HL-60/S4 treated with retinoic acid at 250 ng/mL for 4 days and 3 days (cell line): ENCODE data around the gene TBCD.

Experiments
- in situ Hi-C: fragments of 300-500 bp; cut with MboI; formaldehyde crosslinking; loops from 2 replicates; pipeline ENCODE4 v1.7.0; 2022; ENCODE audit warnings: low sequenced_read_pairs

The TBCD gene

DNA sequence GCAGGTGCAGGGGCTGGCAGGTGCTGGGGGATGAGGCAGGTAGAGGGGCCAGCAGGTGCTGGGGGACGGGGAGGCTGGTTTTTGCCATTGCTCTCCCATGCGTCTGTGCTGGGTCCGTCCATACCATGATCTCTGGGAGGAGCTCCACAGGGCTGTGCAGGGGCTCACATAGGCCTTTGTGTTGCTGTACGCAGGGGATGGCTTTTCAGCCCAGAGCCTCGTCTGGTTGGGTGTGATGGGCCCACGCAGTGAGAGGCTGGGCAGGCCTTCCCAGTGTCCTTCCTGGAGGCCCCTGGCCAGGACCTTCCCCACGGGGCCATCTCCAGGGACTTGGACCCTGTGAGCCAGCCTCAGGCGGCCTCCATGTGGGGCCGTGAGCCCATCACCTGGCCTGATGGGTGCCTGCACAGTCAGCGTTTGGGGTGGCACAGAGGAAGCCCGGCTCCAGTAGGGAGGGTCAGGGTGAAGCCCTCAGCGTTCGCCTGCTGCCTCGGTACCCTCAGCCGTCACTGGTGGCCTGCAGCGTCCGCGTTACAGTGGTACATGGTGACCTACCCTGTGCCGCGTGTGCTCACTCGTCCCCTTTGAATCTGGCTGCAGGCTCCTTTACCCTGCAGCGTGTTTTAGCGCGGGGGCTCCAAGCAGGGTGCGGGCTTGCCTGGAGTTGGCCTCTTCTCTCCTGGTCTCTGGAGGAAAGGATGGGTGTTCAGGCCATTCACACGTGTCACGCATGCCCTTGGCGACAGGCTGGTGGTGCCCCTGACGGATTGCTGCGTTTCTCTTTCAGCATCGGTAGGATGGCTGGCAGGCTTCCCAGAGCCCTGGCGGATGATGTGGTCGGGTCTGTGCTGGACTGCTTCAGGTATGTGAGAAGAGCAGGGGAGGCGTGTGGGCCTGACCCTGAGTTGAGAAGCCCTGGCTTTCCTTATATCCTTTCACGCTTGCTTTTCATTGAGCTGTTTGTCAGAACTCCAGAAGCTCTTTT, 57.3 kb downstream of the TBCD start:
- in situ Hi-C loops: no loop called here

DNA sequence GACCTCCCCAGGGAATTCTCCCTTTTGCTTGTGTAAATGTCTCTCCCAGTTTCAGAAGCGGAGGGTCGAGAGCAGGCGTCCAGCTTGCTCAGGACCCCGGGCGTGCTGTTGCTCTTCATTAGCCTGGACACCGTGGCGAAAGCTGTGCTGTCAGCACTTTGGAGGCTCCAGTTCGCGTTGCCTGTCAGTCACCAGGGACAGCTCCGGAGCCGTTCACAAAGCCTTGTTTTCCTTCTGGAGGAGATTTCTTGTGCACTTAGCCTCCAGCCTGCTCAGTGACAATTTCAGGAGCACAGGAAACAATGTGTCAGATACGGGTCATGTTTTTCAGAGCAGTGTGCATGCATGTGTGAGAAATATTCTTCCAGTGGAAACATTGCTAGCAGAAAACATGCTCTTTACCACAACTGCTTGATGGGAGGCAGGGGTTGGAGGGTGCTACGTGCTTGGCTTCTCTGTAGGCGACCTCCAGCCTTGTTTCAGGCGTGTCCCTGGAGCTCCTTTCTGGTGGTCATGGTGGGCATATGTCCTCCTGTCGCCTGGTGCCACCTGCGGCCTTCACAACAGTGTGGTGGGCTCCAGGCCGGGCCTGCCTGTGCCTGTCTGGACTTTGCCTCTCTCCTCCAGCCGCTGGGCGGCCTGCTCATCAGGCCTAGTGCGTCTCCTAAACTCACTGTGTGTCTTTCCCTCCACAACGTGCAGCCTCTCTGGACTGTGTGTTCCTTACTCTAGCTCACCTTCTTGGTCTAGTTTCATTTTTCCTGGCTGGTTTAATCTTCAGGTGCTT, 59.0 kb downstream of the TBCD start:
- in situ Hi-C loops: no loop called here

DNA sequence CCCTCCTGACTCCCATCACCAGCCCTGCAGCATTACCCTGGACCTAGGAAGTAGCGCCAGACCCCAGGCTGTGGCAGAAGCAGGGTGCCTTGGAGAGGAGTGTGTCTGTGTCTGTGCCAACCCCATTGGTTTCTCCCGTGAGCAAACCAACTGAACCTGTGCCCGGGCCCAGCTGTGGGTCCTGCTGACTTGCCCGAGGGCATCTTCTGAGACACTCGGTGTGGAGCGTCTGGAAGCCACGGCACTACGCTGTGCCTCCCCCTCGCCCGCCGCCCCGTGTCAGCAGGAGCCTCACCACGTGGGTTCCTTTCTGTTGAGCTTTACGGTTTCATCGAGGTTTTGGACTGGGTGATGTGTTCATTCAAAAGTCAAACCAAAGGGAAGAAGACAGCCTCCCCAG, 60.2 kb downstream of the TBCD start:
- in situ Hi-C loops: no loop called here

DNA sequence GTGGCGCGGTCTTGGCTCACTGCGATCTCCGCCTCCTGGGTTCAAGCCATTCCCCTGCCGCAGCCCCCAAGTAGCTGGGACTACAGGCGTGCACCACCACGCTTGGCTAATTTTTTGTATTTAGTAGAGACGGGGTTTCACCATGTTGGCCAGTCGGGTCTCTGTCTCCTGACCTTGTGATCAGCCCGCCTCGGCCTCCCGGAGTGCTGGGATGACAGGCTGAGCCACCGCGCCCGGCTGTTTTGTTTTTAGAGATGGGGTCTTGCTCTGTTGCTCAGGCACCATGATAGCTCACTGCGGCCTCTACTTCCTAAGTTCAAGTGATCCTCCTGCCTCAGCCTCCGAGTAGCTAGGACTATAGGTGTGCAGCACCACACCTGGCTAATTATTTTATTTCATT, 60.7 kb downstream of the TBCD start:
- in situ Hi-C loops: no loop called here

DNA sequence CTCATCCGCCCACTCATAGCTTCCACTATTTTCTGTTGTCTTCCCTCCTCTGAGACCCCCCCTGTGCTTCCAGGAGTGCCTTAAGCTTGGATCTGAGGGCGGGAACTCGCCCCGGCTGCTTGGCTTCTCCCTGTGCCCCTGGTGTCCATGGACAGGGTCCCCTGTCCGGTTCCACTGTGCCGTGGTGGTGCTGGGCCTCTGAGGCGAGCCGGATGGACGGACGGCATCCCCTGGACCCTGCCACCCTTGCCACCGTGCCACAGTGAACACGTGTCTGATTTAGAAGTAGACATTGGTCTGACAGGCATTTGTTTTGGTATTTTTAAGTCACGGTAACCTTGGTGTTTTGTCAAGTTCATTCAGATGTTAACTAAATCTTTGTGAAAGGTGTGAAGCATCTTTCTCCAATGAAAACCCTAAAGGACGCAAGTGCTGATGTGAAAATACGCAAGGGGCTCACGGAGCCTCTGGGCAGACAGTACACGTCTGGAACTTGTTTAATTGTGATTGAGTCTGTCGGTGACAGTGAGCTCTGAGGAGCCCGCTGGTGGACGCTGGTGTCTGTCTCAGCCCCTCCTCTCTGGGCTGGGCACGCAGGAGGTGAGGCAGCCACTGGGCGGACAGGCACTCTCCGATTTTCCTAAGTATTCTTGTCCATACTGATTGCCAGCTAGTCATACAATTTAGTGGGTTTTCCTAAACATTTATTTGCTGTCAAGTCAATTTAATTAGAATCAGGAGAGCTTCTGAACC, 61.6 kb downstream of the TBCD start:
- in situ Hi-C loops: no loop called here

DNA sequence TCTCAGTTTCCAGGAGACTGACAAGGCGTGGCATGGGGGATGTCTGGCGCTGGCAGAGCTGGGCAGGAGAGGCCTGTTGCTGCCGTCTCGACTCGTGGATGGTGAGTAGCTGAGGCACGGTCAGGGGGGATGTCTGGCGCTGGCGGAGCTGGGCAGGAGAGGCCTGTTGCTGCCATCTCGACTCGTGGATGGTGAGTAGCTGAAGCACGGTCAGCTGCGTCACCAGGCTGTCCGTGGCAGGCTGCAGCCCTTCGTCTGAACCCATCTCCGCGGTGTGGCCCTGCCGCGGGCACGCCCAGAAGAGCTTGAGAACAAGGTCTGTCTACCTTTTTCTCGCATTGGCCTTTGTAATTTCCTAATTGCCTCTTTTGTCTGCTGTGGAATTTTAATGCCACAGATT, 63.0 kb downstream of the TBCD start:
- in situ Hi-C loops: no loop called here

DNA sequence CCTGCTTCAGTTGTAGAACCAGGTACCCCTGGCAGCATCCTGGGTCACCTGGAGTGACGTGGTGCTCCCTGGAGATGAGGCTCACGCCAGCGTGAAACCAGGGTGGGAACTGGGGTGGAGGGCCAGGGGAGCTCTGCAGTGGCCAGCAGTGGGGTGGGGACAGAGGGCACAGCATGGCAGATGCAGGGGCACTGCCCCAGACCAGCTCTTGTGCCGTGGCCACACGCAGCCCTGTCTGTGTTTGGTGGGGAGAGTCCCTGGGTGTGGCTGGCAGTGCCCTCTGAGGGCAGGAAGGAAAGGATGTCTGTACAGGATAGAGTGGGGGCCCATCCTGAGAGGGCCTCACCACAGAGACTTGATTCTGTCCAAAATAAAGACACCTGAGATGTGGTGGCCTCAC, 63.5 kb downstream of the TBCD start:
- in situ Hi-C loops: no loop called here

DNA sequence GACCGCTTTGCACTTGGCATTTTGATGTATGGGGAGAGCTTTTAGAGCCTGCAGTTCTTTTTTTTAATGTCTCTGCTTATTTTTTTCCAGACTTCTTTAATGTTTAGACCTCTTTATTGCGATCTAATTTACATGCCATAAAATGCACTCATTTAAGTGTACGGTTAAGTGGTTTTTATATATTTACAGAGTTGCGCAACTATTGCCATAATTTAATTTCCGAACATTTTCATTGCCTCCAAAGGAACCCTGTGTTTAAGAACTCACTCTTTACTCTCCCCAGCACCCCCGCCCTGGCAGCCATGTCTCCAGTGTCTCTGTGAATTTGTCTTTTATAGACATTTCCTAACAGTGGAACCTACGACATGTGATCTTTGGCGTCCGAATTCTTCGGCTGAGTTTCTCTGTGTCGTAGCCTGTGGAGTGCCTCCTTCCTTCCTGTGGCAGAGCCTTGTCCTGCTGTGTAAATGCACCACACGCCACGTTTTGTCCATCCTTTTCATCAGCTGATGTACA, 64.0 kb downstream of the TBCD start:
- in situ Hi-C loops: no loop called here

DNA sequence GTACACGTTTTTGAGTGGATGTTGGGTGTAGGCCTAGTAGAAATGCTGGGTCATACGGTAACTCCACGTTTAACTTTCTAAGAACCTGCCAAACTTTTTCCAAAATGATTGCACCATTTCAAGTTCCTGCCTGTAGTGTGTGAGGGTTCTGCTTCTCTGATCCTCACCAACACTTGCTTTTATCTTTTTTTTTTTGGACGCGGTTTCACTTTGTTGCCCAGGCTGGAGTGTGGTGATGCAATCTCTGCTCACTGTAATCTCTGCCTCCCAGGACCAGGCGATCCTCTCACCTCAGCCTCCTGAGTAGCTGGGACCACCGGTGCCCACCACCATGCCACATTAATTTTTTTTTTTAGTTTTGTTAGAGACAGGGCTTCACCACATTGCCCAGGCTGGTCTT, 64.5 kb downstream of the TBCD start:
- in situ Hi-C loops: no loop called here

DNA sequence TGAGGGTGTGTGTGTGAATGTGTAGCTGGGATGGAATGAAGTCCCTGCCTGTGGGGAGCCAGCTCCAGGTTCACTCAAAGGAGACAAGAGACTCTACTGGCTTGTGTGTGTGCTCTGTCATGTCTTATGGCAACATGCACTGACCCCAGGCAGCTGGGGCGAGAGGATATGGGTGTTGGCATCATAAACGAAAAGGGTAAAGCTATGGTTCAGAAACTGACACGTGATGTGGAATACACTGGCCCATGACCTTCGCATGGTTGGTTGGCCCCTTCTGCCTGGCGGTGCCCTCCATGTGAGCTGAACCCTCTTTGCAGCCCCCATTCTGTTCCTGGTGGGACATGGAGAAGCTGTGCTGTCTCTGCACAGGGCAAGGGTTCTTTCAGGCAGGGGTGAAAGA, 66.1 kb downstream of the TBCD start:
- in situ Hi-C loops: no loop called here

DNA sequence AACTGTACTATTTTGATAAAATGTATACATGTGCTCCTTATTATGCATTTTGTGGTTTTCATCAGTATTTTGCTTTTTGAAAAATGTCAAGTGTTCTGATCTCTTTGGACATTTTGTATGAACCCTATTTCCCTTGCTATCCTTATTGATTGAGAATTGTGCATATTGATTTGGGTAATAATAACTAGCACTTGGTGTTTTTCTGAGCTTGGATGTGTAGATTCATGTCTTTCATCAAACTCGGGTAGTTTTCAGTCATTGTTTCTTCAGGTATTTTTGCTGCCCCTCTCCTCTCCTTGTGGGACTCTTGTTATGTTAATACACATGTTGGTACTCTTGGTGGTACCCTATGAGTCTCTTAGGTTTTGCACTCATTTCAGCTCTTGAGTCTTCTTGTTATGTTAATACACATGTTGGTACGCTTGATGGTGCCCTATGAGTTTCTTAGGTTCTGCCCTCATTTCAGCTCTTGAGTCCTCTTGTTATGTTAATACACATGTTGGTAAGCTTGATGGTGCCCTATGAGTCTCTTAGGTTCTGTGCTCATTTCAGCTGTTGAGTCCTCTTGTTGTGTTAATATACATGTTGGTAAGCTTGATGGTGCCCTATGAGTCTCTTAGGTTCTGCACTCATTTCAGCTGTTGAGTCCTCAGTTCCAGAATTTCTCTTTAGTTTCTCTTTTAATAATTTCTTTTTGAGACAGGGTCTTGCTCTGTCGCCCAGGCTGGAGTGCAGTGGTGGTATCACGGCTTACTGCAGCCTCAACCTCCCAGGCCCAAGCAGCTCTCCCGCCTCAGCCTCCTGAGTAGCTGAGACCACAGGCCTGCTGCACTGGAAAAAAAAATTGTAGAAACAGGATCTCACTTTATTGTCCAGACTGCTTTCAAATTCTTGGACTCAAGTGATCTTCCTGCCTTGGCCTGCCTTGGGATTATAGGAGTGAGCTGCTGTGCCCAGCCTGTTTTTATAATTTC, 68.7 kb downstream of the TBCD start:
- in situ Hi-C loops: no loop called here

DNA sequence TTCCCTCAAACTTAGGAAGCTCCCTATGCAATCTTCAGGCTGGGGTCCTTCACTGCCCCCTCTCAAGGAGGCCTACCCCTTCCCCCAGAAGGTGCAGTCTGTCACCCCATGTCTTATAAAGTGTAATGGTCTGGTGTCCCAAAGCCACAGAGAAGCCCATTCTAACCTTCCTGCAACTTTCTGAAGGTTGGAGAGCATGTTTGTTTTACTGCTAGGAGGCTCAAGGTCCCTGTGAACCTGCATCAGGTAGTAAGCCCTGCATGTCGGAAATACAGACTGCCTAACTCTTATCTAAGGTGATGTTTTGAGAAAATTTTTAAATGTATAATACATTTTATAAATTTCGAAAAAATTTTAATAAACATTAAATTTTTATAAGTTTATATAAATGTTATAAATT, 69.7 kb downstream of the TBCD start:
- in situ Hi-C loops: no loop called here

DNA sequence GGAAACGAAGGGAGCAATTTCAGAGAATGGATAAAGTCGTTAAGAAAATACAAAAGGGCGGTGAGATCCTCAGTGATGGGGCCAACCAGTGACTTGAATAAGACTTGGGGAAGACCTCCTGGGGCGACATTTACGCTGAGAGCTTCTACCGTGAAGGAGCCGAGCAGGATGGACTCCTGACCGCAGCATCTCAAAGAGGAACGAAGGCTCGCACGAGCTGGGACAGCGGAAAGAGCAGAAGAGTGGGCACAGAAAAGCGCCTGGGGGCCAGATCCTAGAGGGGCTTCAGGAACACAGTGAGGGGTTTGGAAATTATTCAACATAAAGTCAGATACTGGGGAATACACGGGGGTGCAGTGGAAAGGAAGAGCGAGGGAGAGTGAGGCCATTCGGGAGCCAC, 70.4 kb downstream of the TBCD start:
- in situ Hi-C loops: no loop called here

DNA sequence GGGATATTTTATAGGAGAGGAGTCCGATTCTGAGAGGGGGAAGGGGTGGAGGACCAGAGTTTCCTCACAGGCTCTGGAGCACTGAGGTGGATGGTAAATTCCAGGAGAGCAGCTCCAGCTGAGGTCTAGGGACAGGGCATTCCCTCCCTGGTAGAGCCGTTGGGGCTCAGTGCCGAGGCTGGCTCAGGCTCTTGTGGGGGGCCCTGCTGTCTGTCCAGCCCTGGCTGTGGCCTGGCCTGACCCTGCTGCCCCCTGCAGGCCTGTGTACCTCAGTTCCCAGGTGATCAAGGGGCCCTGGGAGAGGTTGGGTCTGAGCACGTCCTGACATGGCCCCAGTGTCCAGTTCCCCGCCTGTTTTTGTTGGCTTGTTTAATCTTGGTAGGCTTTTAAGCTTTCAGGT, 71.1 kb downstream of the TBCD start:
- in situ Hi-C loops: no loop called here

DNA sequence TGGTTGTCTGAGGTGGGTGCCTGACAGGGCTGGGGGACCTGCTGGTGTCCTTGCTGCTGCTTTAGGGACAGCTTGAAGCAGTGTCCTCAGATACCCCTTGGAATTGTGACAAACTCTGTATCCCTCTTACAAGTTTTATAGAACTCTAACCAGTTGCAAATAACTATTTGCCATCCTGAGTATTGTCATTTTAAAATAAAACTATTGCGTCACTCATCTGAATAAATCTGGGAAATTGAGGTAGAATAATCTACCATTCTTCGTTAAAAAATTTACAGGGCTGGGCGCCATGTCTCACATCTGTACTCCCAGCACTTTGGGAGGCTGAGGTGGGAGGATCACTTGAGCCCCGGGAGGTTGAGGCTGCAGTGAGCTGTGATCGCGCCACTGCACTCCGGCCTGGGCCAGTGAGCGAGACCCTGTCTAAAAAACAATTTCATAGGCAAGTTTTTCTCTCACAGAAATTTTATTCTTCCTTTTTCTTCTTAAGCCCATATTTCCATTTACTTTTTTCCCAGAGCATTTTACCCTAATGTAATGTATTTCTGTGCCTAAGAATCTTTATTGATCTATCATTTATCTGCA, 73.8 kb downstream of the TBCD start:
- in situ Hi-C loops: no loop called here

DNA sequence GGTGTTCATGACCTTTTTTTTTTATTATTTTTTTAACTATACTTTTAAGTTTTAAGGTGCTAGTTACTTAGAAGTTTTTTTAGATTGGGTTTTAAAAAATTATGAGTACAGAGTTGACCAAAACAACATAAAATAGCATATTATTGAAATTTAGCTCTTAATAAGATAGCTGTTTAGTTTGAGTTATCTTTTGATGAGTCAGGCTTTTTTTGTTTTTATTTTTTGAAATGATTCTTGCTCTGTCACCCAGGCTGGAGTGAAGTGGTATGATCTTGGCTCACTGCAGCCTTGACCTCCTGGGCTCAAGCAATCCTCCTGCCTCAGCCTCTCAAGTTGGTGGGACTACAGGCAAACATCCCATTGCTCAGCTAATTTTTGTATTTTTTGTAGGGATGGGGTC, 74.3 kb downstream of the TBCD start:
- in situ Hi-C loops: no loop called here

DNA sequence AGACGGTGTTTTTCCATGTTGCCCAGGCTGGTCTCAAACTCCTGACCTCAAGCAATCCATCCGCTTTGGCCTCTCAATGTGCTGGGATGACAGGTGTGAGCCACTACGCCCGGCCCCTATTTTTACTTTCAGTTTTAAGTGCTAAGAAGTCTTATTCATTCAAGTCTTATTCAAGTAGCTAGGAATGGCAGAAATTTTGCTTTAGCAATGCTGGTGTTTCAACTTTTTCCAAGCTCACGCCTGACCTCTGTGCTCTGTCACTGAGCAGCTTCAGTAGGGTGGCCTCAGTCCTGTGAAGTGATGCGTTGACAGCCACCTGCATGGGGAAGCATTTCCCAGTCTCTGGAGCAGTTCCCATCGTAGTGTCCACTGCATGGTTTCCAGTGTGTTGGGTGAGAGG, 75.1 kb downstream of the TBCD start:
- in situ Hi-C loops: no loop called here

DNA sequence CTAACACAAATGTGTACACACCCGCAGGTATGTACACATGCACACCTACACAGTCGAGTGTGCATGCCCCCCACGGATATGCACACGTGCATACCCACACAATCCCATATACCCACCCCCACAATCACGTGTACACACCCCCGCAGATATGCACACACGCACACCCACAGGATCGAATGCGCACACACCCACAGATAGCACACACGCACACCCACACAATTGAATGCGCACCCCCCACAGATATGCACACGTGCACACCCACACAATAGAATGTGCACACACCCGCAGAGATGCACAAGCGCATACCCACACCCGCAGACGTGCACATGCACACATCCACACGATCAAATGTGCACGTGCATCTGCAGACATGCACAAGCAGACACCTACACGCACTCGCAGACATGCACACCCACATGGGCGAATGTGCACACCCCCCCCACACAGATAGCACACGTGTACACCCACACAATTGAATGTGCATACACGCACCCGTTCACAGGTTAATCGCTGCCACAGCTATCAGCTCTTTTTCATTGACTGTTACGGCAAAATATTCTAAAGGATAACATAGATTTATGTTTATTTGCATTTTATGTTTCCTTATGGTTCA, 77.1 kb downstream of the TBCD start:
- in situ Hi-C loops: no loop called here

DNA sequence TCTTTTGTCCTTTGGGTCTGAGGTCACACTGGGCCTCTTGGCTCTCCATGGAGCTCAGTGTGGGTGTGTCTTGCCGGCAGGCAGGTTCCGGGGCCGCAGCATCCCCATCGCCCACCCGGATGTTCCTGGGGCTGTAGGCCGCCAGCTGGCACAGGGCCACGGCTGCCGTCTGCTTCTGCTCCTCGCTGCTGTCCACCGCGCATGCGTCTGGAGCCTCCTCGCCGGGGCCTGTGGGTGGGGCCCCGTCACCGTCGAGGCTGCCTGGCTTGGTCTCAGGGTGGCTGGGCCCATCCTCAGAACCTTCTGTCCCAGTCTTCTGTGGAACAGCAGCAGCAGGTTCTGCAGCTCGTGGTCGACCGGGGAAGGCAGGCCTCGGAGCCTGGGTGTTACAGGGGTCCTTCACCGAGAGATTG, 78.4 kb downstream of the TBCD start:
- in situ Hi-C loops: no loop called here
